Measurements from ENCODE around the gene HSD3B2.

The HSD3B2 gene

DNA sequence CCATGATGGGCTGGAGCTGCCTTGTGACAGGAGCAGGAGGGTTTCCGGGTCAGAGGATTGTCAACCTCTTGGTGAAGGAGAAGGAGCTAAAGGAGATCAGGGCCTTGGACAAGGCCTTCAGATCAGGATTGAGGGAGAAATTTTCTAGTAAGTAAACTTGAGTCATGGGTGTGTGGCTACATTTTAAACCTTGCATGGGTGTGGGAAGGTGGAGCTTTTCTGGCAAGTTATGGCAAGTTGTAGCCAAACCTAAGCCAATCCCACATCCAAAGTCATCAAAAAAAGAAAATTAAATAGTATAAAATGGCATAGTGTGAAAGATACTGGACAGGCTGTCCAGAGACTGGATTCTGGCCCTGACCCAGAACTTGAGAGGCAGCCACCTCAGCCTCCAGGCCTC, 52.3 kb downstream of the HSD3B2 start:
- DNase-seq (ENCODE audit: extremely low read depth, low read depth) = no peak
- TF ChIP-seq, protein P1, sequence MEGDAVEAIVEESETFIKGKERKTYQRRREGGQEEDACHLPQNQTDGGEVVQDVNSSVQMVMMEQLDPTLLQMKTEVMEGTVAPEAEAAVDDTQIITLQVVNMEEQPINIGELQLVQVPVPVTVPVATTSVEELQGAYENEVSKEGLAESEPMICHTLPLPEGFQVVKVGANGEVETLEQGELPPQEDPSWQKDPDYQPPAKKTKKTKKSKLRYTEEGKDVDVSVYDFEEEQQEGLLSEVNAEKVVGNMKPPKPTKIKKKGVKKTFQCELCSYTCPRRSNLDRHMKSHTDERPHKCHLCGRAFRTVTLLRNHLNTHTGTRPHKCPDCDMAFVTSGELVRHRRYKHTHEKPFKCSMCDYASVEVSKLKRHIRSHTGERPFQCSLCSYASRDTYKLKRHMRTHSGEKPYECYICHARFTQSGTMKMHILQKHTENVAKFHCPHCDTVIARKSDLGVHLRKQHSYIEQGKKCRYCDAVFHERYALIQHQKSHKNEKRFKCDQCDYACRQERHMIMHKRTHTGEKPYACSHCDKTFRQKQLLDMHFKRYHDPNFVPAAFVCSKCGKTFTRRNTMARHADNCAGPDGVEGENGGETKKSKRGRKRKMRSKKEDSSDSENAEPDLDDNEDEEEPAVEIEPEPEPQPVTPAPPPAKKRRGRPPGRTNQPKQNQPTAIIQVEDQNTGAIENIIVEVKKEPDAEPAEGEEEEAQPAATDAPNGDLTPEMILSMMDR (IDR thresholded peaks at IDR 0.05; ENCODE audit: low read depth, low read length) = no peak

DNA sequence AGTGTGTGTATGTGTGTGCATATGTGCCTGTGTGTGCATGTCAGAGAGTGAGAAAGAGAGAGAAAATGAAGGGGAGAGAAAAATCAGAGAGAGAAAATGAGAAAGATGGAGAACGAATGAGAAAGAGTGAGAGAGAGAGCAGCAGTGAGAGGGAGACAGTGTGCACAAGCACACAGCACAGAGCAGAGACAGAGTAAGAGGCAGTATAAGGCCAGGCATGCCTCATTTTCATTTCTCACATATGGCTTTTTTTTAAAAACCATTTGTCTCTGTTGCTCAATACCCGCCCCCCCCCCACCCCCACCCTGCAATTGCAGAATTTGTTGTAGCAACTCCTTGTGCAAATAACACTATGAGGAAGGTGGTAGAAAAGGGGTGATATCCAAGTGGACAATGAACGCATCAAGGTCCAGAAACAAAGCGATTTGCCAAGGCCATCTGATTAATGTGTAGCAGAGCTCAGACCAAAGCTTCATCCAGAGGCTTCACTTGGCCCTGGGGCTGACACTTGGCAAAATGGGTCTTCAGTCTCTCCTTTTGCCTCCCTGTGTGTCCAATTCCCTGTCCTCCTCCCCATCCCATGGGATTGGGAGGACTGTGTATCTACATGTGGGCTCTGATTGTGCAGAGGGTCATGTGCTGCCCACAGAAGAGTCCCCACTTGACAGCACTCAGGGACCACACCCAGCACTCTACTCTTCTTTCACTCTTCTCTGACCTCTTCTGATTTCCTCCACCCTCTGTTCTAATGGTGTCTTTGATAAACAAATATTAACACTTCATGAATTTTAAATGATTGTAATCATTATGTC, 53.1 kb downstream of the HSD3B2 start:
- TF ChIP-seq, protein P1 (IDR thresholded peaks at IDR 0.05; ENCODE audit: low read depth, low read length) = no peak
- no peak for DNase-seq (ENCODE audit: extremely low read depth, low read depth)

DNA sequence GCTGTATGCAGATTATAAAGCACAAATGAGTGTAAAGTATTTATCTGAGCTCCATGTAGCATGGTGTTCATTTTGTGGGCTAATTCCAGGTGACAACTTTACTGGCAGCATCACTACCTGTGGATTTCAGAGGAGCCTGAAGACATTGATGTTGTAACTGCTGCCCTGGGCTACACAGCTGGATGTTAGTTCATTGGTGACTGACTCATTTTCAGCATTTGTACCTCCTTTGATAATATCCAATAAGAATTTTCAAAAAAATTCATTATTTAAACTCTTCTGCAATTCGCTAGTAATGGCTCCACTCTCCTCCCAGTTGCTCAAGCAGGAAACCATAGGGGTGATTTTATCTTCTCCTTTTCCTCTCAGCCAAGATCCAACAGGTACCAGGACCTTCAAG, 54.8 kb downstream of the HSD3B2 start:
- no peak for DNase-seq (ENCODE audit: extremely low read depth, low read depth)
- TF ChIP-seq, protein P1 (IDR thresholded peaks at IDR 0.05; ENCODE audit: low read depth, low read length) = no peak

DNA sequence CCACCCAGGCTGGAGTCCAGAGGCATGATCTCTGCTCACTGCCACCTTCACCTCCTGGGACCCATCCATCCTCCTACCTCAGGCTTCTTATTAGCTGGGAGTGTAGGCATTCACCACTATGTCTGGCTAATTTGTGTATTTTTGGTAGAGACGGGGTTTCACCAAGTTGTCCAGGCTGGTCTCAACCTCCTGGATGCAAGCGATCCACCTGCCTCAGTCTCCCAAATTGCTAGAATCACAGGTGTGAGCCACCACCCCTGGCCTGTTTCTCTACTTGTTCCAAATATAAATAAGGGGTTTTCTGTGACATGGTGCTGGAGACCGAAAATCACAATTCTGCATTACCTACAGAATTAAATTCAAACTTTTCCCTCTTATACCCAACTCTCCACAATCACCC, 55.4 kb downstream of the HSD3B2 start:
- TF ChIP-seq, protein P1 (IDR thresholded peaks at IDR 0.05; ENCODE audit: low read depth, low read length) = no peak
- DNase-seq (ENCODE audit: extremely low read depth, low read depth) = no peak

DNA sequence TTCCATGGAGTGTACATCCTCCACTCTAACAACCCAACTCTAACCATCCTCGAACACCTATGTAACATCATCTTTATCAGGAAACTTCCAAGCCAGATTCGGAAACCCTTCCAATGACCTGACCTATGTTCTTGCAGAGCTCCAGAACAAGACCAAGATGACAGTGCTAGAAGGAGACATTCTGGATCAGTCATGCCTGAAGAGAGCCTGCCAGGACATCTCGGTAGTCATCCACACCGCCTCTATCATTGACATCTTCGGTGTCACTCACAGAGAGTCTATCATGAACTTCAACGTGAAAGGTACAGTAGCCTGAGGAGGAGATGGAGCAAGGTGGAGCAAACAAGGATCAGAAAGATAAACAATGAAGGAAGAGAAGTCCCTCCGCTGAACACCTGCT, 56.0 kb downstream of the HSD3B2 start:
- DNase-seq (ENCODE audit: extremely low read depth, low read depth) = no peak
- TF ChIP-seq, protein P1 (IDR thresholded peaks at IDR 0.05; ENCODE audit: low read depth, low read length) = no peak

DNA sequence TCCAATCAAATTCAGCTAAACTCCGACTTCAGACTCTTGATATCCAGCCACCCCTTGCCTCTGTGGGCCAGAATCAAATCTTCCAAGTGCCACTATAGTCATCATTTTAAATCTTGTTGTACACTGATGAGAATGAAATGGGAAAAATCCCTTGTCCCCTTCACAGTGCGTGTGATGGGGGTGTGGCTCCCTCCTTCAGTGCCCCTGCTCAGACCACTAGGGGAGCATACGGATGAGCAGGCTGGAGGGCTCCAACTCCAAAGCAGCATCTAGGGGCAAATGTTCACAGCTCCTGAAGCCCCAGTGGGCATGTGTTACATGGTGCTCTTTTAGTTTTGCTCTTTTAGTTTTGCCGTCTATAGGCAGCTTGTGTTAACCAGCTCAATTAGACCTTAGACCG, 56.6 kb downstream of the HSD3B2 start:
- TF ChIP-seq, protein P1 (IDR thresholded peaks at IDR 0.05; ENCODE audit: low read depth, low read length) = no peak
- DNase-seq (ENCODE audit: extremely low read depth, low read depth) = no peak

DNA sequence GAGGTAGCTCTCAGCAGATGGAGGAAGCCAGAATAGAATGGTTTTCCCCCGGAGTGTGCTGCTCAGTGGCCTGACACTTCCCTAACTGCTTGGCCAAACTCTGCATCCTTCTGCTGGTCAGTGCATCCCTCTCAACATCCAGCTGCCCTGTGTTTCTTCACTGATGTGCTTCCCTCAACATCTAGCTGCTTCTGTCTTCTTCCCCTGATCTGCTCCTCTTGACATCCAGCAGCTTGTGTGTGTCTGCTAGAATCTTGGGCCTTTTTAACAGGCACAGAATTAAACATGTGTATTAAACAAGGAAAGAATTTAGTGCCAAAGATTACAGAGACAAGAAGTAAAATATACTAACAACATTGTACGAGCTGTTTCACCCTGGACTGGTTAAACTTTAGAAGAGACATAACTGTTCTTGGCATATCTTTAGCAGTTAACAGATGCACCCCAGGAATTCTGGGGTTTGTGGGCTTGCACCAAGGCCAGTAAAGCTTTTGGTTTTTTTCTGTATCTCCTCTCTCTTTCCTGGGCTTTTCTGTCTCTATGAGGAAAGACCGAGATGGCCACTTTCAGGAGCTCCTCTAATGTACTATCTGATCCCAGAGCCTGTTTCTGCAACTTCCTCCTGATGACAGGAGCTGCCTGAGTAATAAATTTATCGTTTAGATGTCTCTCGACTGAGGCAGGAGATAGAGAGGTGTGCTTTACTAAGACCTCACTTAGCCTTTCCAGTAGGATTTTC, 57.3 kb downstream of the HSD3B2 start:
- DNase-seq (ENCODE audit: extremely low read depth, low read depth) = no peak
- TF ChIP-seq, protein P1 (IDR thresholded peaks at IDR 0.05; ENCODE audit: low read depth, low read length) = no peak

Measured in AG09319 (cell line).